ENCODE data around the gene PFN3. TPM values are rescaled to one million over a fixed set of nuclear protein-coding genes. Genes with fewer than 3 reads are reported as not detected.

PFN3 gene
- polyA plus RNA-seq, 4 donors = 0.50 to 2.2 (median 1.1) TPM

GRCh38 chr5:177402271-177403043 lies 2.0 kb upstream of the PFN3 start:
- DNase-seq (ENCODE audit: low read depth in 4 of 4, low spot score in 3 of 4) = no peak

- DNase-seq (ENCODE audit: low read depth in 4 of 4, low spot score in 3 of 4) = no peak
These were observed 2.5 kb downstream of the PFN3 start for GRCh38 chr5:177397875-177398390.

GRCh38 chr5:177396807-177397206 lies 3.7 kb downstream of the PFN3 start:
- DNase-seq (ENCODE audit: low read depth in 4 of 4, low spot score in 3 of 4) = no peak

GRCh38 chr5:177396078-177396477 lies 4.4 kb downstream of the PFN3 start:
- no peak for DNase-seq (ENCODE audit: low read depth in 4 of 4, low spot score in 3 of 4)

GRCh38 chr5:177393990-177394389 lies 6.5 kb downstream of the PFN3 start:
- no peak for DNase-seq (ENCODE audit: low read depth in 4 of 4, low spot score in 3 of 4)

GRCh38 chr5:177393206-177393765 lies 7.2 kb downstream of the PFN3 start:
- DNase-seq (ENCODE audit: low read depth in 4 of 4, low spot score in 3 of 4) = no peak

- no peak for DNase-seq (ENCODE audit: low read depth in 4 of 4, low spot score in 3 of 4)
These were observed 7.7 kb downstream of the PFN3 start for GRCh38 chr5:177392765-177393164.

- peak in 3 of 4 donors; percentile 81 to 85 (median 84) for DNase-seq (ENCODE audit: low read depth in 4 of 4, low spot score in 3 of 4)
These were observed 9.8 kb downstream of the PFN3 start for GRCh38 chr5:177390363-177391300.

- no peak for DNase-seq (ENCODE audit: low read depth in 4 of 4, low spot score in 3 of 4)
These were observed 11.0 kb downstream of the PFN3 start for GRCh38 chr5:177389241-177390169.

GRCh38 chr5:177388521-177389052 lies 11.9 kb downstream of the PFN3 start:
- DNase-seq (ENCODE audit: low read depth in 4 of 4, low spot score in 3 of 4) = no peak

GRCh38 chr5:177387405-177387804 lies 13.1 kb downstream of the PFN3 start:
- no peak for DNase-seq (ENCODE audit: low read depth in 4 of 4, low spot score in 3 of 4)

GRCh38 chr5:177386542-177386941 lies 13.9 kb downstream of the PFN3 start:
- DNase-seq (ENCODE audit: low read depth in 4 of 4, low spot score in 3 of 4) = no peak

- DNase-seq (ENCODE audit: low read depth in 4 of 4, low spot score in 3 of 4) = no peak
These were observed 14.7 kb downstream of the PFN3 start for GRCh38 chr5:177385720-177386119.

- DNase-seq (ENCODE audit: low read depth in 4 of 4, low spot score in 3 of 4) = no peak
These were observed 16.3 kb downstream of the PFN3 start, which contains the start of gene SLC34A1 for GRCh38 chr5:177384134-177384533. Gene SLC34A1, plus strand, starts transcription at chr5:177384434. Its CDS starts 1,308 bp downstream, at chr5:177385742.

GRCh38 chr5:177383181-177383580 lies 17.3 kb downstream of the PFN3 start:
- DNase-seq (ENCODE audit: low read depth in 4 of 4, low spot score in 3 of 4) = no peak

GRCh38 chr5:177382423-177383029 lies 17.9 kb downstream of the PFN3 start:
- DNase-seq (ENCODE audit: low read depth in 4 of 4, low spot score in 3 of 4) = no peak

GRCh38 chr5:177380805-177381126 lies 19.7 kb downstream of the PFN3 start:
- no peak for DNase-seq (ENCODE audit: low read depth in 4 of 4, low spot score in 3 of 4)

GRCh38 chr5:177378884-177379883 lies 21.3 kb downstream of the PFN3 start:
- no peak for DNase-seq (ENCODE audit: low read depth in 4 of 4, low spot score in 3 of 4)

Measured in right renal pelvis (tissue), 4 donors.